Tibial nerve (tissue), 4 donors: ENCODE results near the gene PIGQ.

Experiments
- EP300 ChIP-seq, 2 donors: sonication (generic); formaldehyde crosslinking; IDR thresholded peaks; one replicate each; pipeline ENCODE4 v1.6.1; 2017; ENCODE audit warnings: antibody characterized with exemption in 2 of 2, mild to moderate bottlenecking in 1 of 2
- POLR2A ChIP-seq, 2 donors: fragments of 450-650 bp; IDR thresholded peaks; one replicate each; pipeline ENCODE4 v1.6.1; 2017; ENCODE audit warnings: antibody characterized with exemption in 2 of 2, mild to moderate bottlenecking in 2 of 2, moderate library complexity in 2 of 2
- TF ChIP-seq, protein P1 (sequence below), 5 experiments: fragments of 200-600 bp in 3 of 5; fragments of 450-650 bp in 2 of 5; sonication (generic) in 3 of 5; IDR thresholded peaks; one replicate each; pipeline ENCODE4 v1.5.1; 2016 to 2019; ENCODE audit warnings: antibody characterized with exemption in 5 of 5, mild to moderate bottlenecking in 3 of 5, moderate library complexity in 2 of 5

DNA sequence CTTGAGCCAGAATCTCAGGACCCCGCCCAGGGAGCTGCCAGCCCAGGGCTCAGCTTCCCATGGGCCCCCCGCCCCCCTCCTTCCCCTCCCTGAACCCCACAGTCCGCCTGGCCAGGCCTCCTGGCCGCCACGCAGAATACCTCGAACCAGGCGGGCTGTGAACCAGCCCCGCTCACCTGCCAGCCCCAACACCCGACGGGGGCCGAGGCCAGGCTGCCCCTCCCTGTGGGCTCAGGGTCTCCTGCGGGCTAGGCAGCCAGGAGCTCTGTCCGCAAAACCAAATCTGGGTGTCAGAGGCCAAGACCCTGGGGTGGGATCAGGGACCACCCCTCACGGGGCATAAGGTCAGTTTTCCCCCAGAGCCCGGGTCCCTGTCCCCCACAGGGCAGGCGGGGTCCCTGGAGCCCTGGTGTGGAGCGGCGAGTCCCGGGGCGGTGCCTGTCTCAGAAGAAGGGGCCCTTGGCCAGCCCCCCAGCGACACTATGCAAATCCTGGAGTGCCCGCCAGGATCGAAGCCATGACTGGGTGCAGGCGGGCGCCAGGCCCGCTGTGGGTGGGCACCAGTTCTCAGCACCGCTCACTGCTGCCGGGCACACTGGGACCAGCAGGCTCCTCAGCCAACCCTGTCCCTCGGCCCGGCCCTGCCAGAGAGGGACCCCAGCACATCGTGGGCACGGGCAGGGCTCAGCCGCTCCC is 16.0 kb upstream of the PIGQ start:
- TF ChIP-seq POLR2A (IDR thresholded peaks at IDR 0.05) (no peak), EP300 (IDR thresholded peaks at IDR 0.05) (no peak)
- TF ChIP-seq, protein P1, sequence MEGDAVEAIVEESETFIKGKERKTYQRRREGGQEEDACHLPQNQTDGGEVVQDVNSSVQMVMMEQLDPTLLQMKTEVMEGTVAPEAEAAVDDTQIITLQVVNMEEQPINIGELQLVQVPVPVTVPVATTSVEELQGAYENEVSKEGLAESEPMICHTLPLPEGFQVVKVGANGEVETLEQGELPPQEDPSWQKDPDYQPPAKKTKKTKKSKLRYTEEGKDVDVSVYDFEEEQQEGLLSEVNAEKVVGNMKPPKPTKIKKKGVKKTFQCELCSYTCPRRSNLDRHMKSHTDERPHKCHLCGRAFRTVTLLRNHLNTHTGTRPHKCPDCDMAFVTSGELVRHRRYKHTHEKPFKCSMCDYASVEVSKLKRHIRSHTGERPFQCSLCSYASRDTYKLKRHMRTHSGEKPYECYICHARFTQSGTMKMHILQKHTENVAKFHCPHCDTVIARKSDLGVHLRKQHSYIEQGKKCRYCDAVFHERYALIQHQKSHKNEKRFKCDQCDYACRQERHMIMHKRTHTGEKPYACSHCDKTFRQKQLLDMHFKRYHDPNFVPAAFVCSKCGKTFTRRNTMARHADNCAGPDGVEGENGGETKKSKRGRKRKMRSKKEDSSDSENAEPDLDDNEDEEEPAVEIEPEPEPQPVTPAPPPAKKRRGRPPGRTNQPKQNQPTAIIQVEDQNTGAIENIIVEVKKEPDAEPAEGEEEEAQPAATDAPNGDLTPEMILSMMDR (IDR thresholded peaks at IDR 0.05): no peak
